ENCODE results near the gene ERN2. TPM values are rescaled to one million over a fixed set of nuclear protein-coding genes. Genes with fewer than 3 reads are reported as not detected.
"Not testable (repeated sequence)": the region's sequence is repeated elsewhere in the genome, so short reads cannot be mapped to it uniquely, and the experiment has no call there.

The ERN2 gene
- total RNA-seq, 1 donor from 2014 or later: 0.60 TPM

DNA sequence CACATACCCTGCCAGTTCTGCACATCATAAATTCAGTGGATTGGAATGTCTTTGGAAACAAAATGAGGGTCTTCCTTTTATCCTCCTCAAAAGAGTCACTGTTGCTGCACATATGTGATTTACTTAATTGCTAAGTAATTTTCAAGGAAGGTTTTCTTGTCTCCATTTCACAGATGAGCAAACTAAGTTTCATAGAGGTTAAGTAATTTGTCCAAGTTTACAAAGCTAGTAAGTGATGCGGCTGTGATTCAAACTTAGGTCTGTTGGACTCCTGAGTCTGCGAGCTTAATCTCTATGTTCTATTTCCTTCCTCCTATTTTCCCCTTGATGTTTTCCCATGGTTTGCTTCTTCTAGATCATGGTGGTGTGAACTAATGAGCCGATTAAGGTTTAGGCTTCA is 13.7 kb upstream of the ERN2 start:
- Mint-ChIP-seq H3K36me3 (ENCODE audit: insufficient read depth) (no peaks in the 10 kb centered on the region), H3K4me3 (ENCODE audit: low read depth) (no peak overlapping the region), H3K9me3 (ENCODE audit: low read depth) (peaks cover 5% of the 10 kb centered on the region), H3K27ac (no peak overlapping the region), H3K4me1 (ENCODE audit: low read depth) (no peaks in the 10 kb centered on the region), H3K27me3 (peaks cover under 1% of the 10 kb centered on the region)
- no peak for DNase-seq (ENCODE audit: low spot score, unreplicated experiment)
- TF ChIP-seq, protein P1, sequence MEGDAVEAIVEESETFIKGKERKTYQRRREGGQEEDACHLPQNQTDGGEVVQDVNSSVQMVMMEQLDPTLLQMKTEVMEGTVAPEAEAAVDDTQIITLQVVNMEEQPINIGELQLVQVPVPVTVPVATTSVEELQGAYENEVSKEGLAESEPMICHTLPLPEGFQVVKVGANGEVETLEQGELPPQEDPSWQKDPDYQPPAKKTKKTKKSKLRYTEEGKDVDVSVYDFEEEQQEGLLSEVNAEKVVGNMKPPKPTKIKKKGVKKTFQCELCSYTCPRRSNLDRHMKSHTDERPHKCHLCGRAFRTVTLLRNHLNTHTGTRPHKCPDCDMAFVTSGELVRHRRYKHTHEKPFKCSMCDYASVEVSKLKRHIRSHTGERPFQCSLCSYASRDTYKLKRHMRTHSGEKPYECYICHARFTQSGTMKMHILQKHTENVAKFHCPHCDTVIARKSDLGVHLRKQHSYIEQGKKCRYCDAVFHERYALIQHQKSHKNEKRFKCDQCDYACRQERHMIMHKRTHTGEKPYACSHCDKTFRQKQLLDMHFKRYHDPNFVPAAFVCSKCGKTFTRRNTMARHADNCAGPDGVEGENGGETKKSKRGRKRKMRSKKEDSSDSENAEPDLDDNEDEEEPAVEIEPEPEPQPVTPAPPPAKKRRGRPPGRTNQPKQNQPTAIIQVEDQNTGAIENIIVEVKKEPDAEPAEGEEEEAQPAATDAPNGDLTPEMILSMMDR (IDR thresholded peaks at IDR 0.05; ENCODE audit: unreplicated experiment): no peak

GRCh38 chr16:23724785-23725131 is 11.7 kb upstream of the ERN2 start:
- no peaks in the 10 kb centered on the region for H3K4me1 Mint-ChIP-seq (ENCODE audit: low read depth)
- peaks cover 5% of the 10 kb centered on the region for H3K9me3 Mint-ChIP-seq (ENCODE audit: low read depth)
- DNase-seq (ENCODE audit: low spot score, unreplicated experiment): no peak
- no peak overlapping the region for H3K27ac Mint-ChIP-seq
- TF ChIP-seq, protein P1 (IDR thresholded peaks at IDR 0.05; ENCODE audit: unreplicated experiment): no peak
- H3K27me3 Mint-ChIP-seq: peaks cover 2% of the 10 kb centered on the region
- H3K36me3 Mint-ChIP-seq (ENCODE audit: insufficient read depth): no peaks in the 10 kb centered on the region
- no peak overlapping the region for H3K4me3 Mint-ChIP-seq (ENCODE audit: low read depth)

GRCh38 chr16:23724096-23724784 is 11.2 kb upstream of the ERN2 start:
- DNase-seq (ENCODE audit: low spot score, unreplicated experiment): no peak
- TF ChIP-seq, protein P1 (IDR thresholded peaks at IDR 0.05; ENCODE audit: unreplicated experiment): no peak
- no peak overlapping the region for H3K4me3 Mint-ChIP-seq (ENCODE audit: low read depth)
- no peaks in the 10 kb centered on the region for H3K36me3 Mint-ChIP-seq (ENCODE audit: insufficient read depth)
- H3K27ac Mint-ChIP-seq: no peak overlapping the region
- peaks cover 2% of the 10 kb centered on the region for H3K27me3 Mint-ChIP-seq
- H3K9me3 Mint-ChIP-seq (ENCODE audit: low read depth): peaks cover 5% of the 10 kb centered on the region
- no peaks in the 10 kb centered on the region for H3K4me1 Mint-ChIP-seq (ENCODE audit: low read depth)

DNA sequence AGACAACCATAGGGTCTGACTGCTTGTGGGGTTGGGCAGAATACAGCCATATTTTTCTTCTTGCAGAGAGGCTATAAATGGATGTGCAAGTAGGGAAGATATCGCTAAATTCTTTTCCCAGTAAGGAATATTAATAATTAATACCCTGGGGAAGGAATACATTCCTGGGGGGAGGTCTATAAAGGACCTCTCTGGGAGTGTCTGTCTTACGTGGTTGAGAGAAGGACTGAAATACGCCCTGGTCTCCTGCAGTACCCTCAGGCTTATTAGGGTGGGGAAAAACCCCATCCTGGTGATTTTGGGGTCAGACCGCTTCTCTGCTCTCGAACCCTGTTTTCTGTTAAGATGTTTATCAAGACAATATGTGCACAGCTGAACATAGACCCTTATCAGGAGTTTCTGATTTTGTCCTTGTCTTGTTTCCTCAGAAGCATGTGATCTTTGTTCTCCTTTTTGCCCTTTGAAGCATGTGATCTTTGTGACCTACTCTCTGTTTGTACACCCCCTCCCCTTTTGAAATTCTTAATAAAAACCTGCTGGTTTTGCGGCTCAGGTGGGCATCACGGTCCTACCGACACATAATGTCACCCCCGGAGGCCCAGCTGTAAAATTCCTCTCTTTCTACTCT is 9.7 kb upstream of the ERN2 start:
- not testable (repeated sequence) for H3K9me3 Mint-ChIP-seq (ENCODE audit: low read depth); H3K36me3 Mint-ChIP-seq (ENCODE audit: insufficient read depth); H3K27me3 Mint-ChIP-seq; H3K4me3 Mint-ChIP-seq (ENCODE audit: low read depth); H3K4me1 Mint-ChIP-seq (ENCODE audit: low read depth); H3K27ac Mint-ChIP-seq; DNase-seq (ENCODE audit: low spot score, unreplicated experiment)

GRCh38 chr16:23716484-23716883 is 3.5 kb upstream of the ERN2 start:
- peaks cover 52% of the 10 kb centered on the region for H3K27me3 Mint-ChIP-seq
- H3K9me3 Mint-ChIP-seq (ENCODE audit: low read depth): no peaks in the 10 kb centered on the region
- no peak overlapping the region for H3K4me3 Mint-ChIP-seq (ENCODE audit: low read depth)
- no peak overlapping the region for H3K27ac Mint-ChIP-seq
- H3K36me3 Mint-ChIP-seq (ENCODE audit: insufficient read depth): no peaks in the 10 kb centered on the region
- no peak for DNase-seq (ENCODE audit: low spot score, unreplicated experiment)
- TF ChIP-seq, protein P1 (IDR thresholded peaks at IDR 0.05; ENCODE audit: unreplicated experiment): no peak
- no peaks in the 10 kb centered on the region for H3K4me1 Mint-ChIP-seq (ENCODE audit: low read depth)

GRCh38 chr16:23711785-23712184 is 1.2 kb downstream of the ERN2 start:
- H3K27me3 Mint-ChIP-seq: peaks cover 54% of the 10 kb centered on the region
- H3K27ac Mint-ChIP-seq: no peak overlapping the region
- peaks cover 6% of the 10 kb centered on the region for H3K9me3 Mint-ChIP-seq (ENCODE audit: low read depth)
- H3K4me3 Mint-ChIP-seq (ENCODE audit: low read depth): no peak overlapping the region
- no peak for DNase-seq (ENCODE audit: low spot score, unreplicated experiment)
- H3K36me3 Mint-ChIP-seq (ENCODE audit: insufficient read depth): no peaks in the 10 kb centered on the region
- TF ChIP-seq, protein P1 (IDR thresholded peaks at IDR 0.05; ENCODE audit: unreplicated experiment): no peak
- H3K4me1 Mint-ChIP-seq (ENCODE audit: low read depth): no peaks in the 10 kb centered on the region
